Esophagus muscularis mucosa (tissue), 4 donors: ENCODE results near the gene DBP.

Experiments
- EP300 ChIP-seq: sonication (generic); formaldehyde crosslinking; IDR thresholded peaks from one replicate; pipeline ENCODE4 v1.6.1; 2017; ENCODE audit warnings: antibody characterized with exemption
- POLR2A ChIP-seq: fragments of 450-650 bp; IDR thresholded peaks from one replicate; pipeline ENCODE4 v1.6.1; 2017; ENCODE audit warnings: antibody characterized with exemption, moderate library complexity, mild to moderate bottlenecking, low read depth
- POLR2AphosphoS5 ChIP-seq, 2 donors: sonication (generic); formaldehyde crosslinking; IDR thresholded peaks; one replicate each; pipeline ENCODE4 v1.6.1; 2017; ENCODE audit warnings: antibody characterized with exemption in 2 of 2
- TF ChIP-seq, protein P1 (sequence below), 3 experiments: fragments of 200-600 bp in 2 of 3; fragments of 450-650 bp in 1 of 3; sonication (generic) in 2 of 3; IDR thresholded peaks; one replicate each; pipeline ENCODE4 v1.5.1; 2017 to 2019; ENCODE audit warnings: antibody characterized with exemption in 3 of 3, mild to moderate bottlenecking in 2 of 3, moderate library complexity in 1 of 3

DNA sequence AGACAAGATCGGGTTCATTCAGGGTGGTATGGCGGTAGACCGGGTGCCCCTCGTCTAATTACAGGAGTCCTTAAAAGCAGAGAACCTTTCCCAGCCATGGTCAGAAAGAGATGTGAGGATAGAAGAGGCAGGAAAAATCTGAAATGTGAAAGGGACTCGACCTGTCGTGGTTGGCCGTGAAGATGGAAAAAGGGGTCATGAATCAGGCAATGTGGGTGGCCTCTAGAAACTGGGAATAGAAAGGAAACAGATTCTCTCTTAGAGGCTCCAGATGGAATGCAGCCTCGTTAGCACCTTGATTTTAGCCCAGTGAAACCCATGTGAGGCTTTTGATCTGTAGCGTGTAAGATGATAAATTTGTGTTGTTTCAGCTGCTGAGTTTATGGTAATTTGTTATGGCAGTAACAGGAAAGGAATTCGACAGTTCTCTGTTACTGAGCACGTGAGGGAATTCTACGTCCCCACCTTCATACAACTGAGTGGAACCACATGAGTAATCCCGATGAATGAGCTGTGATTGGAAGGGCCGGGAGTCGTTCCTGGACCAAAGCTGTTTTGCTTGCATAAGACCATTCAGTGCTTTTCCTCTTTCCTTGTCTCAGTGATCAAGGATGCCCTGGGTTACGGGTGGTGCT is 19.8 kb upstream of the DBP start:
- TF ChIP-seq POLR2A, result no peak
- TF ChIP-seq, protein P1, sequence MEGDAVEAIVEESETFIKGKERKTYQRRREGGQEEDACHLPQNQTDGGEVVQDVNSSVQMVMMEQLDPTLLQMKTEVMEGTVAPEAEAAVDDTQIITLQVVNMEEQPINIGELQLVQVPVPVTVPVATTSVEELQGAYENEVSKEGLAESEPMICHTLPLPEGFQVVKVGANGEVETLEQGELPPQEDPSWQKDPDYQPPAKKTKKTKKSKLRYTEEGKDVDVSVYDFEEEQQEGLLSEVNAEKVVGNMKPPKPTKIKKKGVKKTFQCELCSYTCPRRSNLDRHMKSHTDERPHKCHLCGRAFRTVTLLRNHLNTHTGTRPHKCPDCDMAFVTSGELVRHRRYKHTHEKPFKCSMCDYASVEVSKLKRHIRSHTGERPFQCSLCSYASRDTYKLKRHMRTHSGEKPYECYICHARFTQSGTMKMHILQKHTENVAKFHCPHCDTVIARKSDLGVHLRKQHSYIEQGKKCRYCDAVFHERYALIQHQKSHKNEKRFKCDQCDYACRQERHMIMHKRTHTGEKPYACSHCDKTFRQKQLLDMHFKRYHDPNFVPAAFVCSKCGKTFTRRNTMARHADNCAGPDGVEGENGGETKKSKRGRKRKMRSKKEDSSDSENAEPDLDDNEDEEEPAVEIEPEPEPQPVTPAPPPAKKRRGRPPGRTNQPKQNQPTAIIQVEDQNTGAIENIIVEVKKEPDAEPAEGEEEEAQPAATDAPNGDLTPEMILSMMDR (IDR thresholded peaks at IDR 0.05), result no peak
- no peak for TF ChIP-seq POLR2AphosphoS5 (IDR thresholded peaks at IDR 0.05)
- no peak for TF ChIP-seq EP300
